ENCODE results near the gene MYBPH.

DNA sequence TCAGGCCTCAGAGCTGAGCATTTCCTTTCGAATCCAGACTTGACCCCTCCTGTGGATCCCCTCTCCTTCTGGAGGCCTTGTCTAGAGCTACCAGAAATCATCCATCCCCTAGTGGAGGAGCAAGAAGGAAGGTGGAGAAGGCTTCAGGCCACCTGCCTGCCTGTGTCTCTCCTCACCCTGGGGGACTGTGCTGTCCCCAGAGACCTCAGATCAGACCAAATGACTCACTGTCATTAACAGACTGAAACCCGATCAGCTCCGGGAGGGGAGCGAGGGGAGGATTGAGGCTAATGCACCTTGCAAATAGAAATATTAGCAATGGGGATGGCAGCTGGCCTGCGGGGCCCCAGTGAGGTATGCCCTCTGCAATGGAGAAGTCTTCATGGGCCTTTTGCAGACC, 2.1 kb downstream of the MYBPH start:
- TF ChIP-seq, protein P1, sequence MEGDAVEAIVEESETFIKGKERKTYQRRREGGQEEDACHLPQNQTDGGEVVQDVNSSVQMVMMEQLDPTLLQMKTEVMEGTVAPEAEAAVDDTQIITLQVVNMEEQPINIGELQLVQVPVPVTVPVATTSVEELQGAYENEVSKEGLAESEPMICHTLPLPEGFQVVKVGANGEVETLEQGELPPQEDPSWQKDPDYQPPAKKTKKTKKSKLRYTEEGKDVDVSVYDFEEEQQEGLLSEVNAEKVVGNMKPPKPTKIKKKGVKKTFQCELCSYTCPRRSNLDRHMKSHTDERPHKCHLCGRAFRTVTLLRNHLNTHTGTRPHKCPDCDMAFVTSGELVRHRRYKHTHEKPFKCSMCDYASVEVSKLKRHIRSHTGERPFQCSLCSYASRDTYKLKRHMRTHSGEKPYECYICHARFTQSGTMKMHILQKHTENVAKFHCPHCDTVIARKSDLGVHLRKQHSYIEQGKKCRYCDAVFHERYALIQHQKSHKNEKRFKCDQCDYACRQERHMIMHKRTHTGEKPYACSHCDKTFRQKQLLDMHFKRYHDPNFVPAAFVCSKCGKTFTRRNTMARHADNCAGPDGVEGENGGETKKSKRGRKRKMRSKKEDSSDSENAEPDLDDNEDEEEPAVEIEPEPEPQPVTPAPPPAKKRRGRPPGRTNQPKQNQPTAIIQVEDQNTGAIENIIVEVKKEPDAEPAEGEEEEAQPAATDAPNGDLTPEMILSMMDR (IDR thresholded peaks at IDR 0.05; ENCODE audit: low read depth, low read length): peak; percentile 13; the same call in 1 of the 2 replicates
- TF ChIP-seq EZH2phosphoT487 (IDR thresholded peaks at IDR 0.05; ENCODE audit: low read depth): no peak
